HG03045 (cell line): Measurements from ENCODE around the gene ZSCAN1.

ENCODE experiments used
- ATAC-seq: cut with Tn5 transposase; IDR thresholded peaks from one replicate; pipeline ENCODE4 v1.9.1; 2021; ENCODE audit warnings: mild to moderate bottlenecking, moderate library complexity; ENCODE audit not compliant: unreplicated experiment

The ZSCAN1 gene

DNA sequence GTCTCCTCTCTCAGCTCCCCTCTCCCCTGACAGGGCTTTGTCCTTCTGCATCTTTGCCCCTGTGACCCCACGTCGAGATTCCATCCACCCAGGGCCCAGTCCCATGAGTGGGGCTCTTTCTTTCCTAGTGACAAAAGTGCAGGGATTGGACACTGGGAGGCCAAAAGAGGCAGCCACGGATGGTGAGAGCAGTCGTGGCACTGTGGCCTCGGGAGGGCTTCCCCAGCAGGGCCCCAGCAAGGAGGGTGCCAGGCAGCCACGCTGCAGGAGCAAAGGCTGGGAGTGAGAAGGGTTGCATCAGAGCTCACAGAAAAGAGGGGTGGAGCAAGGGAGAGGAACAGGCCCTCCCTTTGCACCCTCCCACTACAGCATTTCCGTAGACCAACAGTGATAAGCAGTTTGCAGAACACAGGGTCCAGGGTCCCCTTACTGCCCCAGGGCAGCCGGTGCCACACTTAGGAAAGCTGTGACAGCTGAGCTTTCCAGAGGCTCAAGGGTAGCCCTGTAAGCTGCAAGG lies 4.9 kb downstream of the ZSCAN1 start:
- ATAC-seq: no peak

DNA sequence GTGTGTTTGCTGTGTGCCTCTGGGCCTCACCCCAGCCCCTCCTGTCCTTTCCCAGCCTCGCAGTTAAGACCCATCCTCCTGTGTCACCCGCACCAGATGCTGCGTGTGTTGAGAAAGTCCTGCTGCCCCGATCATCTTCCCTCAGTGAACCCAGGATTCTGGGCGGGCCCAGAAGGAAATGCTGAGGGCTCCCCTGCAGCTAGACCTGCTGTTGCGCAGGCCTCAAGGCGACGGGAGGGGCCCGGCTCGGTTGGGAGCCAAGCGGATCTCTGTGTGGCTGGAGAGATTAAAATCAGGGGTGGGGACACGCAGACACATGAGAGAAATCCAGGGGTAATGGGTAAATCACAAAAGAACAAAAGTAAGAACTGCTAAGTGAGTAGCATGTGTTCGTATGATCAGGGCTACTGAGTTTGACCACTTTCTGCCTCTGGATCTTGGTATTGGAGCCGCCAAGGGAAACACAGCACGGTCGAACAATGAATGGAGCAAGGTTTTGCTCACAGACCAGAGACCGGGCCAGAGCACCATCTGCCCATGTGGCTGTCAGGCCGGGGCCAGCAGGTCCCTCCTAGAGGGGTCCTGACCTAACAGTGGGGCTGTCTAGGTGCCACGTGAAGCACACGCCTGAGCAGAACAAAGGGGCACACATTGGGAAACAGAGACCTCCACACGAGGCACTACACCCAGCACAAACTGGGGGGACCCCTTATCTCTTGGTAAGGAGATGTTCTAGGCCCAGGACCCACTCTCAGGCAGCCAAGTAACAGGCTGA lies 7.1 kb downstream of the ZSCAN1 start:
- ATAC-seq: no peak

DNA sequence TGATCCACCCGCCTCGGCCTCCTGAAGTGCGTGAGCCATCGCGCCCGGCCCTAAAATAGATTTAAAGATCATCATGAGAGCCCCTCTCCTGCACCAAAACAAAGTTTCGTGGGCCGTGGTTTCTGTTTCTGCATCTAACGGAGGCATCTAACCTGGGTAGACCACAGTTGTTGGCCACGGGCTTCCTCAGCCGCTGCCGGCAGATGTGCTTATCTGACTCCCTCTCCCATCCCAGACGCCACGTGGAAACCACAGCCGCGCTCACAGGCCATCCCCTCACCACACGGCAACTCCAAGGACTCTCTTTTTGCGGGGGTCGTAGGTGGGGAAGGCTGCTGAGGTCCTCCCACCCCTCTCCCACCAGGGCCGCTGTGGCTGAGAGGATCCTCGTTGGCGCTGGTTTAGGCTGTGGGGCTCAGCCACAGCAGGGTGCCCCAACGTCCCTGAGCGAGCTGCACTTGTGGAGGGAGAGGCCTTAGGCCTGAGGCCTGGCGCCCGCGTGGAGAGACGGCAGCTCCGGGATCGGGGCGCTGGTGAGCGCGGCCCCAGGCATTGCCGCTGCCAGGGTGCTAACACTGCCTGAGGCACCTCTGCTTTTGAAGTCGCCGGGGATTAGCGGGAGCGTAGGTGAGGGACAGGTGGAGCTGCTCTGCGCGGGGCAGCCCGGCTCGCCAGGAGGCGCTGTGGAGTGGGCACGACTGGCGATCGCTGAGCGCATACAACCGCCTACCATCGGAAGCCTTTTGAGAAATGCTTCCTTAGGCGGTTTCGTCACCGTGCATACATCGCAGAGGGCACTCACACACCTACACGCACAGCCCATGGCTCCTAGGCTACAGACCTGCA lies 8.9 kb downstream of the ZSCAN1 start:
- no peak for ATAC-seq

DNA sequence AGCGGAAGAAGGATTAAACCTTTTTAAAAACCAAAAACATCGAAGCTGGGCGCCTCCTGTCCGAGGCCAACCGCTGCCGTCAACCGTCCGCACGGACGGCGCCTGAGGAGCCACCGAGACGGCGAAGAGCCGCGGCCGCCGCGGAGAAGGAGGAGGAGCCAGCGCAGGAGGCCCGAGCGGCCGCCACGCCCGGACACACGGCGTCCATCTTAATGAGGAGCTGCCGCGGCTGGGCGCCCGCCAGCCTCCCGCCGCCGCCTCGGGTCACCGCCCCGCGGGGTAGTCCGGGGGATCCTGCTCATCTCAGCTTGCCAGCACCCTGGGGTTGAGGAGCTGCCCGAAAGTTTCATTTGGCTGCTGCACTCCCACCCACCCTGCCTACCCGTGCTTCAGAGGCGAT lies 10.6 kb downstream of the ZSCAN1 start:
- ATAC-seq: no peak

DNA sequence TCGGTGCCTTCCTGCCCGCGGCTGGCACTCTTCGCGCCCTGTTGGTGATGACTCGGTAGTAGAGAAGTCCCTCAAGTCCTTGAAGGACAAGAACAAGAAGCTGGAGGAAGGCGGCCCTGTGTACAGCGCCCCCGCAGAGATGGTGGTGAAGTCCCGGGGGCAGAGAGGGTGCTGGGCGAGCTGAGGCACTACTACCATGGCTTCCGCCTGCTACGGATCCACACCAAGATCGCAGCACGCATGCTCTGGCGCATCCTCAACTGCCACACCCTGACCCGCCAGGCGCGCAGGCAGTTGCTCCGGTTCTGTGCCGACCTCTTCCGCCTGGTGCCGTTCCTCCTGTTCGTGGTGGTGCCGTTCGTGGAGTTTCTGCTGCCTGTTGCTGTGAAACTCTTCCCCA lies 11.1 kb downstream of the ZSCAN1 start:
- ATAC-seq: no peak

DNA sequence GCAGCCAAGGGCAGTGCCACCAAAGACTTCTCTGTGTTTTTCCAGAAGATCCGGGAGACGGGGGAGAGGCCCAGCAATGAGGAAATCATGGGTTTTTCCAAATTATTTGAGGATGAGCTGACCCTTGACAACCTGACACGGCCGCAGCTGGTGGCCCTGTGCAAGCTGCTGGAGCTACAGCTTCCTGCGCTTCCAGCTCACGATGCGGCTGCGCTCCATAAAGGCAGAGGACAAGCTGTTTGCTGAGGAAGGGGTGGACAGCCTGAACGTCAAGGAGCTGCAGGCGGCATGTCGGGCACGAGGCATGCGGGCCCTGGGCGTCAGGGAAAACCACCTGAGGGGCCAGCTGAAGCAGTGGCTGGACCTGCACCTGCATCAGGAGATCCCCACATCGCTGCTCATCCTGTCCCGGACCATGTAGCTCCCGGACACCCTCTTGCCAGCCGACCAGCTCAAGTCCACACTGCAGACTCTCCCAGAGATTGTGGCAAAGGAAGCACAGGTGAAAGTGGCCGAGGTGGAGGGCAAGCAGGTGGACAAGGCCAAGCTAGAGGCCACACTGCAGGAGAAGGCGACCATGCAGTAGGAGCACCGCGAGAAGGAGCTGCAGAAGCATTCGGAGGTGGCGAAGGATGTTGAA lies 11.7 kb downstream of the ZSCAN1 start:
- ATAC-seq: no peak

DNA sequence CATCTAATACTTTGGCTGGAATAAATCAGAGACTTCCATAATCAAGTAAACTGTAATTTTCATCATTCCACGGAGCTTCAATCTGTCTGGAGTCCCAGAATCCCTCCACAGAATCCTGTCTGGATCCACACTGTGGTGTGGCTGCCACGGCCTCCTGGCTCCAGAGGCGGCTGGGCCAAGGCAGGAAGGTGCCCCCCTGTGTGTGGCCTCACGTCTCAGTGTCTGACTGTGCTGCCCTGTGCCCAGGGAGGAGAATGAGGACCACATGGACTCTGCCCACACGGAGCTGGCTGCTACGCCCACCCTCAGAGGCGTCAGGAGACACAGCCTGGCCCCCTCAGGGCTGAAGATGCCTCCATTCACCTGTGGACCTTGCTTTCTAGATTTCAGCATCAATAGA lies 13.0 kb downstream of the ZSCAN1 start:
- no peak for ATAC-seq

DNA sequence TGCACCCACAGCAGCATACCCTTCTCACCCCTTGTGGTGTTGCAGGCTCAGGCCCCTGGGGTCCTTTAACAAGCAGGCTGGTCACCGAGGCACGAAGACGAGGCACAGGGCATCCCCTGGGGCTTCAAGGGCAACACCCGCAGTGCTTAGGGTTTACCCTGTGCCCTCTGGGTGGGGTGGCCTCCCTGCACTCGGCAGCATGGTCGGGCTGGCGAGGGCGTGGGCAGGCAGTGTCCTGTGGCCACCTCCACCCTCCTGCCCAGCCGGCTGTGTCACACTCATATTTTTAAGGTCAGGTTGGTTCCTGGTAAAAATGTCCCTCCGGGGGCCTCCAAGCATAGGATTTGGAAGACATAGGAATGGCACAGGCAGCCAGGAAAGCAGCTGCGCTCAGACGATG lies 13.8 kb downstream of the ZSCAN1 start:
- no peak for ATAC-seq

DNA sequence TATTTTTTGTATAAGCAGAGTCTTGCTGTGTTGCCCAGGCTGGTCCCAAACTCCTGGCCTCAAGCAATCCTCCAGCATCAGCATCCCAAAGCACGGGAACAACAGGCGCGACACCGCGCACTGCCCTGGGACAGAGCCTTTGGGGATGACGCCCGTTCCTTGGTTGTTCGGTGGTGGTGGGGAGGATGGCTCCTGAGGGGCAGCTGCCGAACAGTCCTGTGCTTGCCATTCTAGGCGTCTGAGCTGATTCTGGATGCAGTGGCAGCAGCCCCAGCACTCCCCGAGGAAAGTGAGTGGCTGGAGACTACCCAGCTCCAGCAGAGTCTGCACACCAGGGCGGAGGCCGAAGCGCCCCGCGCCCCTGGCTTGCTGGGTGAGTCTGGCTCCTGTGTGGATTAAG lies 18.4 kb downstream of the ZSCAN1 start:
- no peak for ATAC-seq

DNA sequence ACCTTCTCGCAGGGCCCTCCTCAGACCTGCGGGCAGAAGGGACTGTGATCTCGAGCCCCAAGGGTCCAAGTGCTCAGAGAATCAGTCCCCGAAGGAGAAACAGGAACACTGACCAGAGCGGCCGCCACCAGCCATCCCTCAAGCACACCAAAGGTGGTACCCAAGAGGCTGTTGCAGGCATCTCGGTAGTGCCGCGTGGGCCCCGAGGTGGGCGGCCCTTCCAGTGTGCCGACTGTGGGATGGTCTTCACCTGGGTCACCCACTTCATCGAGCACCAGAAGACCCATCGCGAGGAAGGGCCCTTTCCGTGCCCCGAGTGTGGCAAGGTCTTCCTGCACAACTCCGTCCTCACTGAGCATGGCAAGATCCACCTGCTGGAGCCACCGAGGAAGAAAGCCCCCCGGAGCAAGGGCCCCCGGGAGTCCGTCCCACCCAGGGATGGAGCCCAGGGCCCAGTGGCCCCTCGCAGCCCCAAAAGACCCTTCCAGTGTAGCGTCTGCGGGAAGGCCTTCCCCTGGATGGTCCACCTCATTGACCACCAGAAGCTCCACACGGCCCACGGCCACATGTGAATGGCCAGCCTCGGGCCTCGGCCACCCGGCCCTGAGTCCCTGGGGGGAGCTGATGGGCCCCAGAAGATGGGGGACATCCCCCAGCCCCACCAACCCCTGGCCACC lies 19.8 kb downstream of the ZSCAN1 start:
- ATAC-seq: no peak

DNA sequence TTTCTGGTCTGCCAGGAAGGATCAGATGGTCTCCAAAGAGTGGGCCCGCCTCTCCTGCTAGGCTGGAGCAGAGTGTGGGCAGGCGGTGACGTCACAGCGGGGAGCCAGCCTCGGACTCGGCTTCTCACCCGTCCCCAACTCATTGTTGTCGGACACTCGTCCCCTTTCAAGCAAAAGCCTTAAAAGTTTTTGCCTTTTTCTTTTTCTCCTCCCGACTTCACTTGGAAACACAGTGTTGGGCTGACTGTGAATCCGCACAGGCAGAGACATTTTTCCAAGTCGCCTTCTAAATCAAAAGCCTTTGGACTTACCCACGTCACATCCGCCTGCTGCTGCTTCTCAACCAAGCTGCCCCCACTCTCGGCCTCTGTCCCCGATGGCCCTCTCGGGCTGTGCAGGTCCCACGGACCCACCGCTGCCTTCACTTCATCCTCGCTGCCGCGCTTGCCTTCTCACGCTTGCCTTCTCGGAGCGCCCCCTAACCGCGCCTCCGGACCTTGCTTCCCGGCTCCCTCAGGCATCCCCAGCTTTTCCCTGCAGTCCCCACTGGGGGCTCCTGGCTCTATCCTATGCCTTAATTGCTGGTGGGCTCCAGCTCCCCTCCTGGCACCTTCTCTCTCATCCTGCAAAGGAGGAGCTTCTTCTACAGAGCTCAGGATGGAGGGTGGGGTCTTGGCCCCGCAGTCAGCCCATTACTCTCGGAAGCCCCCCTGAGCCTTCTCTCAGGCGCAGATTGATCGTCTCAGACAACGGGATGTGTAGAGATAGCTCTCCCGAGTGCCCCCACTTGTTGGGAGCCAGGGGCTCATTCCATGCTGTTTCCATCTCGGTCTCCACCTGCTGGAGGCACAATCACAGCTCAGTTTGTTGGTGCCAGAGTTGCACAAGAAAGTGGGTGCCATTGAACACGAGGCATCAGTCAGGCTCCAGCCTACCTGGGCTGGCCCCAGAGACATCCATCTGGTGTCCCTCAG lies 21.4 kb downstream of the ZSCAN1 start:
- no peak for ATAC-seq

DNA sequence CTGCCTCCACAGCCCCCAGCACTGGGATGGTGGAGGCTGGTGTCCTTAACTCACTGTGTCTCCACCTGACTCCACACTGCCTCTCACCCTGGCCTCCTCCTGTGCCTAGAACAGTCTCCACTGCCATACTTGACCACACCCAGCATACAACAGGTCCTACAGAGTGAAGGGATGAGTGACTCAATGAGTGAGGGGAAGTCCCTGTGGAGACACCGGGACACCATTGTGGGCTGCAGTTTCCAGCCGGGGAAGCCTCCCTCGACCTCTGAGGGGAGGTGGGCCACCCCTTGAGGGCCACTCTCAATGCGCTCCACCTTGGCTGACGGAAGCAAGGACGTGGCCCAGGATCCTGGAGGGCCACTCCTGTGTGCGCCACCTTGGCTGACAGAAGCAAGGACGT lies 22.4 kb downstream of the ZSCAN1 start:
- no peak for ATAC-seq

DNA sequence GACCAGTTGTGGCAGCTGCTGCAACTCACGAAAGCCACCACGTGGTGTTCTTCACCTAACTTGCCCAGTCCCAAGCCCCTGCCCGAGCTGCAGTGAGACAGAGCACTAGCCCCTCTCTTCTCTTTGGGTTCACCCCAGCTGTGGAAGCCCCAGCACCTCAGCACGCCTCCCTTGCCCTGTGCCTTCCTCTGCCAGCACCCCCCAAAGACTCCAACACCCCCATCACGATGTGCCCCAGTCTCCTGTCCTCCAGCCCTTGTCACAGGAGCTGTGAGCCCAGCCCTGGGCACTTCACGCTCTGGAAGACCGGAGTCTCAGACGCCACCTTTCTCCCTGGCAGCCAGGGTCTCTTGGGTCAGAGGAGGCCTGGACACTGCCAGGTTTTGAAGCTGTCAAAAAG lies 23.0 kb downstream of the ZSCAN1 start:
- no peak for ATAC-seq

DNA sequence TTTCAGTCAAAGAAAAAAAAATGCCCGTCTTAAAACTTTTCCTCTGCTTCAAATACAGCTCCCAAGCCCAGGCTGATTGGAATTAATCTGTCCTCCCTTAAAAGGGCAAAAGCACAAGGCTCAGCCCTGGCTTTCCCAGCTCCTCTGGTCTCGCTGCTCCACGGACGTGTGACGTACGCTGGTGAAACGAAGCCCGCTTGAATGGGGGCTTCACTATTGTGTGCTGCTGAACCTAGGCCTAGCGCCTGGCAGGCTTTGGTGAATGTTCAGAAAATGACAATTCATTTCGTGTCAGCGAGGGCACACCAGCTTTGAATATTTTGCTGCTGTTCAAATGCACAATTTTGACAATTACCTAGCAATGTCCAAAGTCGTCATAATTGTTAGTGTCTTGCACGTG lies 24.6 kb downstream of the ZSCAN1 start:
- ATAC-seq: no peak

DNA sequence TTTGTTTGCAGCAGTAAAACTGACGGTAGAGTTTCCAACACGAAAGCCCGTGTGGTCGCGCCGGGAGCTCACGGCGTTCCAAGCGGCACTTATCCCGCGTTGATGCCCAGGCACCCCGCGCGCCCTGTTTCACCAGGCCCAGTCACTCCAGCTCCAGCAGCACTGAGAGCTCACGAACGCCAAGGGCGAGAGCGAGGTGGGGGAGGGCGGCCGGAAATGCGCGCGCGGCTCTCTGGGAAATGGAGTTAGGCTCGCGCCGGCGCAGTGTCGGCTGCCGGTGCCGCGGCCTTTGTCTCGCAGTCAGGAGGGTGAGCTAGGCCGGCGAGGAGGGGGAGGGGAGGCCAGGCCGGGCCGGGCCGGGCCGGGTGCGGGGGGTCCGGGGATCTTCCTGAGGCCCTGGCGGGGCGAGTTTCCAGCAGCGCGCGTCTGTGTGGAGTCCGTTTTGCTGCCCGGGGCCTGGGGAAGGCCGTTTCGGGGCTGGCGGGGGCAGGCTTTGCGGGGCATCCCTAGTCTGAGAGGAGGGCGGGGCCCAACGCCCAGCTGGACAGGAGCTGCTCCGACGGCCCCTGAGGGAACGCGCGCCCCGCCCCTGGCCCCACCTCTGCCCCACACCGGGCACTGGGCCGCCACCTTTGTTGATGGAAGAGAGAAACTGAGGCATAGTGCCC lies 25.3 kb downstream of the ZSCAN1 start, which contains the start of gene ZNF135:
Gene ZNF135, plus strand, starts transcription at position 280 of the 668 bp plus-strand sequence. CDS start 721 bp downstream, outside the sequence.
- ATAC-seq: no peak

DNA sequence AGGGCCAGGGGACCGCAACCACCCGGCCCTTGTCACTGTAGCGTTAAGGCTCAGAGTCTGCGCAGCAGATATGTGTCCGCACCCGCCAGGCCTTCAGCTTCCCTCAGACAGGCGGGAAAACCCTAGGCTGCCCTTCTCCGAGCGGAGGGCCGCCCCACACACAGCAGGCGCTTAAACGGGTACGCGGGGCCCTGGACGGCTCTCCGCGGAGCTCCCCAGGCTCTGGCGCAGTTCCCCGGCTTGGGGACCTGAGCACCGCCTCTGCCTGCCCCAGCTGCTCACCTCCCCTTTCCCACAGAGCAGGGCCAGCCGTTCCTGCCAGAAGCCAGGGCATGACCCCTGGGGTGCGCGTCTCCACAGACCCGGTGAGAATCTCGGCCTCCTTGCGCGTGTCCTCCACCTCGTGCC lies 25.9 kb downstream of the ZSCAN1 start:
- ATAC-seq: no peak

DNA sequence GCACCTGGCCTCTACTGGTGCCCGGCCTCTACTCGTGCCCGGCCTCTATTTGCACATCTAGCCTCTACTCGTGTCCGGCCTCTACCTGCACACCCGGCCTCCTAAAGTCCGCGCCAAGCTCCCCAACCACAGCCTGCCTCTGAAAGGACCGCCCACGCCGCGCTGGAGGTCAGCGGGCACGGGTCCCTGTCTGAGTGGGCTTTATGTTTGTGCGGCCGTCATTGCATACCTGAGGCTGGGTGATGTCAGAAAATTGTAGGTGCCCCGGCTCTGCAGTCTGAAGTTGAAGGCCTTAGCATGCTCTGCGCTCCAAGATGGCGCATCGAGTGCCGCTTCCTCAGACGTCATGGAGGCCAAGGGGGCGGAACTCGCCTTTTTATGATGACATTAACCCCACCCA lies 26.4 kb downstream of the ZSCAN1 start:
- no peak for ATAC-seq

DNA sequence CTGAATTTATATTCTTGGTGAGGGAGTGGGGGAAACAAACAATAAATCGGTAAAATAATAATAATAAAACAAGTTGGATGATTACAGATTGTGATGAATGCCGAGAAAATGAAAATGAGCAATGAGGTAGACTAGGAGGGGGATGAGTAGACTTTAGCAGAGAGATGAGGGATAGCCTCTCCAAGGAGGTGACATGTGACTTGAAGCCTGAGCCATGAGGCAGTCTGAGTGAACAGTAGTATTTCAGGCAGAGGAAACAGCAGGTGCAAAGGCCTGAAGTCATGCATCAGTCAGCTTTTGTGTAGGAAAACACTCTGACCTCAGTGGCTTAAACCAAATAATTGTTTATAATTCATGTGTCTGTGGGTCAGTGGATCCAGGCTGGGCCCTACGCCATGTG lies 29.9 kb downstream of the ZSCAN1 start:
- no peak for ATAC-seq

DNA sequence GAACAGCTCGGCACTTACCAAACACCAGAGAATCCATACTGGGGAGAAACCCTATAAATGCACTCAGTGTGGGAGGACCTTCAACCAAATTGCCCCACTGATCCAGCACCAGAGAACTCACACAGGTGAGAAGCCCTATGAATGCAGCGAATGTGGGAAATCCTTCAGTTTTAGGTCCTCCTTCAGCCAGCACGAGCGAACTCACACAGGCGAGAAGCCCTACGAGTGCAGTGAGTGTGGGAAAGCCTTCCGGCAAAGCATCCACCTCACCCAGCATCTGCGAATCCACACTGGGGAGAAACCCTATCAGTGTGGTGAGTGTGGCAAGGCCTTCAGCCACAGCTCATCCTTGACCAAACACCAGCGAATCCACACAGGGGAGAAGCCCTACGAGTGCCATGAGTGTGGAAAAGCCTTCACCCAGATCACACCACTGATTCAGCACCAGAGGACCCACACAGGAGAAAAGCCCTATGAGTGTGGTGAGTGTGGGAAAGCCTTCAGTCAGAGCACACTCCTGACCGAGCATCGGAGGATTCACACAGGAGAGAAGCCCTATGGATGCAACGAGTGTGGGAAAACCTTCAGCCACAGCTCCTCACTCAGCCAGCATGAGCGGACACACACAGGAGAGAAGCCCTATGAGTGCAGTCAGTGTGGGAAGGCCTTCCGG lies 33.6 kb downstream of the ZSCAN1 start:
- no peak for ATAC-seq
